ENCODE measurements around the gene RFK.
"Not testable (repeated sequence)": the region's sequence is repeated elsewhere in the genome, so short reads cannot be mapped to it uniquely, and the experiment has no call there.

Gene RFK

DNA sequence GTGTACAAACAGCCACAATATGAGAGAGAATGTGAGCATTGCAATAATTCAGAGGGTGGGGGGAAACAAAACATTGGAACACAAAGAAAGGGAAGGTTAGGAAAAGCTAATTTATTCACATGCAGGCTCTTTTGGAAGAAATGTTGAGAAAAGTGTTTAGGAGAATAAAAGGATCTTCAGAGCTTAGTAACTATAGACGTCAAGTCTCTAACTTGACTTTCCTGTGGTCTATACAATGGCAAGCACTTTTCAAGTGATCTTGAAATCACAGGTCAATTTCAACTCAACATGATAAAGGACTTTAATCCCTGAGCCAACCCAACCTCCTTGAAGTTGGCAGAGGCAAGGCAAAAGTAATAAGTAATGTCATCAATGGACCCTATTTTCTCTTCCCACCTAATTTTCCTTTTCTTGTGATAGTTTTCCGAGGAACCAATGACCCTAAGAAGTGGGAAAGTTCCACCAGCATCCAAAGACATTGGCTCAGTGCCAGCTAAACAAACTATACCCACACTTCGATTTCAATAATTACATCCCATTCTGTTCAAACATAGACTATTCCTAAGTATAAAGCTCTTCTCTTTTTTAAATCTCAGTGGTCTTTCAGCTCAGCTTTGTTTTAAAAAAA lies 23.7 kb downstream of the RFK start:
- DNase-seq (ENCODE audit: low spot score) = no peak

DNA sequence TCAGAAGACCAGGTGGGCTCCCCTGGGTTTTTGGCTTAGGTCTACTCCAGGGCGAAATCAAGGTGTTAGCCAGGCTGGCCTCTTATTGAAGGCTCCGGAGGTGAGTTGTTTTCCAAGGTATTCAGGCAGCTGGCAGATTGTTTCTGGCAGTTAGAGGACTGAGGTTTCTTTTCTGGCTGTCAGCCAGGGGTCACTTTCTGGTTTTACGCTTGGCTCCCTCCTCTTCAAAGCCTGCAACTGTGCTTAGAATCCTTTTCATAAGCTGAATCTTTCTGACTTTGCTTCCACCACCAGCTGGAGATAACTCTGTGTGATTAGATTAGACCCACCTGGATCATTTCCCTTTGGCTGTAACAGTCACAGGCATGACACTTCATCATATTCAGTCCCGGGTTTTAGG lies 24.6 kb downstream of the RFK start:
- DNase-seq (ENCODE audit: low spot score) = no peak

DNA sequence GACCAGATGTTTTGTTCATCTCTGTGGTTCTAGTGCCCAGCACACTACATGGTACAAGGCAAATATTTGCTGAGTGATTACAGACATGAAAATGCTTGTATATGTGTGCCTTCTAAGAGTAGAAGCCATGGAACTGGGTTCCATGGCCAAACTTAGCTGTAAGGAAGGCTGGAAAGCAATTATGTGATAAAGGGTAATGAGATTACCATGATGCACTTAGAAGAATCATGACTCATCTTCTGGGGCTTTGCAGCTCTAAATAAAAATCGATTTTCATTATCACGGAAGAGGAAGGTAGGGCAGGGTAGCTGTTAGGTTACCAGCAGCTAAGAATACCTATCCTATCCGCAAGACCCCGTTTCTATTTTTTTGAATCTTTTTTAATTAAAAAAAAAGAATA lies 28.0 kb downstream of the RFK start:
- no peak for DNase-seq (ENCODE audit: low spot score)

GRCh38 chr9:76365028-76365427 lies 29.2 kb downstream of the RFK start:
- DNase-seq (ENCODE audit: low spot score) = no peak

DNA sequence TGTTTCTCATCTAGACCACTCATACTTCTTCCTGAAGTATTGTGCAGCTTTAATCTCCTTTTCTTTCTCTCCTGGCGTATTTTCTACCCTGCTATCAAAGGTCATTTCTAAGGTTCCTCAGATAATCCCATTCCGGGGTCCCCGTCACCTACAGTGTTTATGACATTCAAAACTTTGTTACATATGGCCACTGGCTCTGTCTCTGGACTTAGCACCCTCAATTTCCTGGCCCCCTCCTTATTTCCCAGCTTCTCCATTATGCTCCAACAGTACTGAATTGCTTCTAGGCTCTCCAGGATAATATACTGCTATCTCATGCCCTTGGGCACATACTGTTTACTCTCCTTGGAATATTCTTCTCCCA lies 31.2 kb downstream of the RFK start:
- no peak for DNase-seq (ENCODE audit: low spot score)

DNA sequence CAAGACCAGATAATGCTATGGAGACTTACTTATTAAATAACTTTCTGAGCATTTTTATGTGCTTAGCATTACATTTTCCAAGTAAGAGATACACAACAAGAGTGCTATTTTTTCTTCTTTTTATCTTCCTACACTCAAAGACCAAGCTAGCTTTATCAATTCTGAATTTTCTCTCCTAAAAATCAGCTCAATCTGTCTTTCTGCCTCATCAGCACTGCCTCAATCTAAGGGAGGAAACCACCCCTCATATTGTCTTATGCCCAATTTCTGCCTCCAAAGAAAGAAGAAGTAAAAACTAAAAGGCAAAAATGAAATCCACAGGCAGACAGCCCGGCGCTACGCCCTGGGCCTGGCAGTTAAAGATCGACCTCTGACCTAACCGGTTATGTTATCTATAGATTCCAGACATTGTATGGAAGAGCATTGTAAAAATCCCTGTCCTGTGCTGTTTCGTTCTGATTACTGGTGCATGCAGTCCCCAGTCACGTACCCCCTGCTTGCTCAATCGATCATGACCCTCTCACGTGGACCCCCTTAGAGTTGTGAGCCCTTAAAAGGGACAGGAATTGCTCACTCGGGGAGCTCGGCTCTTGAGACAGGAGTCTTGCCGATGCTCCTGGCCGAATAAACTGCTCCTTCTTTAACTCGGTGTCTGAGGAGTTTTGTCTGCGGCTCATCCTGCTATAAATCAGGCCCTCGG lies 31.7 kb downstream of the RFK start:
- DNase-seq (ENCODE audit: low spot score) = not testable (repeated sequence)

- DNase-seq (ENCODE audit: low spot score) = no peak
Observed at GRCh38 chr9:76359766-76360165, 34.5 kb downstream of the RFK start.

GRCh38 chr9:76359365-76359764 lies 34.9 kb downstream of the RFK start:
- no peak for DNase-seq (ENCODE audit: low spot score)

- no peak for DNase-seq (ENCODE audit: low spot score)
Observed at GRCh38 chr9:76358628-76359280, 35.5 kb downstream of the RFK start.

DNA sequence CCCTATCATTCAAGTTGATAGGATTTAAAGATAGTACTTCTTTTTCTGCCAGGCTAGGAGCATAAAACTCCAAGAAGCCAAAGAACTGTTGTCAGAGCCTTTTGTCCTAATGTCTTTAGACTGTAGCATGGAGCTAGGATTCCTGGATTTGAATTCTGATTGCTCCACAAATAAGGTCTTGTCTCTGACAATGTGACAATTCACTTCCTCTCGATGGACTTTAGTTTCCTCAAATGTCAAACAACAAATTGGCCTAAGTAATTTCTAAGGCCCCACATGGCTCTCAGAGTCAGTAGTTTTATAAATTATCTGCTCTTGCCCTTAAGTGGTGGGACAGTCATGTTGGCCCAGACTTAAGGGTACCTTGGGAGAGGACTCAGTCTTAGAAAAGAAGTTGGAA lies 36.7 kb downstream of the RFK start:
- no peak for DNase-seq (ENCODE audit: low spot score)

GRCh38 chr9:76355886-76356285 lies 38.3 kb downstream of the RFK start:
- DNase-seq (ENCODE audit: low spot score) = no peak

GRCh38 chr9:76354221-76354620 lies 40.0 kb downstream of the RFK start:
- DNase-seq (ENCODE audit: low spot score) = no peak

DNA sequence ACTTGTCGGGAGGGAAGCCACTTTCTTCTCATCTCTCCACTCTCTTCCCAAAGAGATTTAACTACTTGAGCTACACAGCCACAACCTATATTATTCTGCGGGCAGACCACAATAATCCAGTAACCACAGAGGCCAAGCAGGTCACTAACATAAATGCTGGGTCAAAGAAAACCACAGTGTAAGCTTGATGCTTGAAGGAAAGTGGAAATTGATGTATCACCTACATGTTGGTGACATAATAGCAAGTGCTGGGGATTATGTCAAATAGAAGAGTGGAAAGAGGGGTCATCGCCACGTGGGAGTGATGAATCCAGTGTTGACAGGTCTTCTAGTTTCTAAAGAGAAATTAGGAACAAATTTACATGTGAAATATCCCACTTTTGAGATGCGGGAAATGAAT lies 40.9 kb downstream of the RFK start:
- DNase-seq (ENCODE audit: low spot score) = no peak

DNA sequence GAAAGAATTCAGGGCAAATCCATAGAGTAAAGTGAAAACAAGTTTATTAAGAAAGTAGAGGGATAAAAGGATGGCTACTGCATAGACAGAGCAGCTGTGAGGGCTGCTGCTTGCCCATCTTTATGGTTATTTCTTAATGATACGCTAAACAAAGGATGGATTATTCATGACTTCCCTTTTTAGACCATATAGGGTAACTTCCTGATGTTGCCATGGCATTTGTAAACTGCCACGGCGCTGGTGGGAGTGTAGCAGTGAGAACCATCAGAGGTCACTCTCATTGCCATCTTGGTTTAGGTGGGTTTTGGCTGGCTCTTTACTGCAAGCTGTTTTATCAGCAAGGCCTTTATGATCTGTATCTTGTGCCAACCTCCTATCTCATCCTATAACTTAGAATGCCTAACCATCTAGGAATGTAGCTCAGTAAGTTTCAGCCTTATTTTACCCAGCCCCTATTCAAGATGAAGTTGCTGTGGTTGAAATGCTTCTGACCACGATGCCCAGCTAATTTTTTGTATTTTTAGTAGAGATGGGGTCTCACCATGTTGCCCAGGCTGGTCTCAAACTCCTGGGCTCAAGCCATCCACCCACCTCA lies 42.1 kb downstream of the RFK start:
- DNase-seq (ENCODE audit: low spot score) = no peak

DNA sequence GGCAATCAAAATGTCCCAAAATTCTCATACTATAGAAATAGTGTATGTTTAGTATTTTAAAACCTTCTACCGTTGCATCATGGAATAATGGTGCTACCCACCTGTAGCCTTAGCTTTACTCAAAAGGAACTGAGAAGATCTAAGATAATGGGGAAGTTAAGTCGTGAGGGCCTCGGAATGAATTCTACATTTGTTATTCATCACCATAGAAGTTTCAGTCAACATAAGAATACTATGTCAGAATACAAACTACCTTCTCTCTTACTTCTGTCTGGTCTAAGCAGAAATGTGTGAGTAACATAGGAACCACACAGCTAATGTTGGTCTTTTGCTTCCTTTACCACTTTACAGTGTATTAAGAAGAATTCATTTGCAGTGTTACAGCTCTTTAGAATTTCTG lies 43.2 kb downstream of the RFK start:
- no peak for DNase-seq (ENCODE audit: low spot score)

DNA sequence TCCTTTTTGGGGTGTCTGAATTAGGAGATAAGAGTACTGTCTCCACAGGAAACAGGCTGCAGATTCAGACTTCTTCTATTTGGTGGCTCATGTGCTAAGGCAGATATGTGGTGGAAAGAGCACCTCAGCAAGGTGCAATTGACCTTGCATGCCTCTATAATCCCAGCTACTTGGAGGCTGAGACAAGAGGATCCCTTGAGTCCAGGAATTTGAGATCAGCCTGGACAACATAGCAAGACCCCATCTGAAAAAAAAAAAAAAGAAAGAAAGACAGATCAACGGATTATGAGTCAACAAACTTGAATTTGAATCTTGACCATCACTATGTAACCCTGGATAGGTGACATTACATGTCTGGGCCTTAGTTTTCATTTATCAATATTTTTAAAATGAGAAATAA lies 44.4 kb downstream of the RFK start:
- DNase-seq (ENCODE audit: low spot score) = no peak

DNA sequence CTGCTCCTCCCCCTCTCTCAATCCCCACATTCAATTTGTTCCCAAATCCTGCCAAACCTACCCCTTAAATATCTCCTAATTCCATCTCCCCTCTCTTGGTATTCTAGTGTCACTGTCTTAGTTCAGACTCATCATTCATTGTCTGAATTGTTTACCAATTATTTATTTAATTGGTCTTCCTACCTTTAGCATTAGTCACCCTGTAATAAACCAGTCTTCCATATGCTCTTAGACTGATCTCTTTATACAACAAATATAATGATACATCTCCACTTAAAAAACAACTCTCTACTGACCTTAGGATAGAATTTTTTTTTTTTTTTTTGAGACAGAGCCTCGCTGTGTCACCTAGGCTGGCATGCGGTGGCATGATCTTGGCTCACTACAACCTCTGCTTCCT lies 51.4 kb downstream of the RFK start:
- DNase-seq (ENCODE audit: low spot score) = no peak

- no peak for DNase-seq (ENCODE audit: low spot score)
Observed at GRCh38 chr9:76342201-76342600, 52.0 kb downstream of the RFK start.

DNA sequence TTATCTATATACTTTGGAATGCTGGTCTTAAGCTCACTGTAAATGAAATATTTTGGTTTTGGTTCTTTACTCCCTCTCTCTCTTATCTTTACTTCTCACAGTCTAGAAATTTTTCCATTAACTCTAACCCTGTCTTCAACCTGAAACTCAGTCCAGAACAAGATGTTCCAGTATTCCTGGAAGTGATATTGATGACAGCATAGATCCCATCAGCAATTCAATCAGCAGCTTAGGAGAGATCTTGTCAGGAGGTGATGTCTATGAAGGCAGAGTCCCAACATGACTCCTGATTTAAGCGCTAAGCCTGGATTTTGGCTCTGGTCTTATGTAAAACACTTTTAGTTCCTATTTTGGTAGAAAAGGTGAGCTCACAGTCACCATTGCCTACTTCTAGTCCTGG lies 52.6 kb downstream of the RFK start:
- no peak for DNase-seq (ENCODE audit: low spot score)

DNA sequence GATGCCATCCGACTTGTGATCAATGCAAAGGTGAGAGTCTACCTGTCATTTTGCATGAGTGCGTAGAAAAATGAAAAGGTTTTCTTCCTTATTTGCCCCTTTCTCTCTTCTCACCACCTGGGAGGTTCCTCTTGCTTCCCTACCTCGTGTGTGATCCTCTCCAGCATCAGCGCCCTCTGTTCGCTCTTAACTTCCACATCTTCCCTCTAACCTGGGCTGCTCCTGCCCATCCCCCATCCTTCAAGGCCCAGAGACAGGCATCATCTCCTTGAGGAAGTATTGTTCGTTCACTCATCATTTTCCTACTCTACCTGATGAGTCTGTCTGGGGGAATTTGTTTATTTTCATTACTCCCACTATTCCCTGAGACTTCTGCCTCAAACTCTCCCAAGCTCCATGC lies 55.8 kb downstream of the RFK start:
- DNase-seq (ENCODE audit: low spot score) = no peak

GRCh38 chr9:76336027-76336426 lies 58.2 kb downstream of the RFK start:
- DNase-seq (ENCODE audit: low spot score) = no peak
